ENCODE data around the gene PIH1D1. TPM values are rescaled to one million over a fixed set of nuclear protein-coding genes. Genes with fewer than 3 reads are reported as not detected.

The PIH1D1 gene
- total and polyA plus RNA-seq, 7 experiments from 2014 or later = 62.7 to 183 (median 147) TPM

- Mint-ChIP-seq H3K36me3 (peaks cover 0 to 8% (median 0%) of the 10 kb centered on the region in 5 donors), H3K4me3 (peak overlapping the region in 9 of 10 donors; percentile 54 to 66 (median 62)), H3K27ac (peak overlapping the region in 1 of 9 donors; percentile 9), H3K27me3 (peaks cover 79 to 92% (median 87%) of the 10 kb centered on the region in 5 donors), H3K9me3 (peaks cover 0 to 6% (median 0%) of the 10 kb centered on the region in 11 donors), H3K4me1 (peaks cover 42 to 70% (median 55%) of the 10 kb centered on the region in 7 donors)
- no peak for DNase-seq
- ChIA-PET CTCF (interaction anchor here (1.0 kb wide), 1 partner anchor 11 kb away, joined by 3 read pairs; no protein-coding TSS in a partner anchor), POLR2A (interaction anchor here (1.6 kb wide), 1 partner anchor 10 kb away, joined by 4 read pairs; no protein-coding TSS in a partner anchor)
- H3K36me3 ChIP-seq (ENCODE audit: control insufficient read depth in 2 of 3, insufficient read depth in 3 of 3, low read length in 3 of 3) = no peaks in the 10 kb centered on the region
- no peak overlapping the region for H3K27ac ChIP-seq (ENCODE audit: low read depth, low read length)
- intact Hi-C loops (cut with micrococcal nuclease) = no loop called here
- no peak for ATAC-seq
- H3K4me3 ChIP-seq (ENCODE audit: low read length) = peak overlapping the region; percentile 27
- no peaks in the 10 kb centered on the region for H3K9me3 ChIP-seq (ENCODE audit: control insufficient read depth in 2 of 3, low read length in 3 of 3)
- peaks cover 13 to 55% of the 10 kb centered on the region in 2 donors for H3K27me3 ChIP-seq (ENCODE audit: control insufficient read depth in 2 of 2, insufficient read depth in 2 of 2, low read length in 2 of 2)
- H3K4me1 ChIP-seq (ENCODE audit: control insufficient read depth in 2 of 2, insufficient read depth in 2 of 2, low read length in 2 of 2) = peaks cover 20 to 35% of the 10 kb centered on the region in 2 donors
These were observed 23.6 kb downstream of the PIH1D1 start for GRCh38 chr19:49427855-49428546.

DNA sequence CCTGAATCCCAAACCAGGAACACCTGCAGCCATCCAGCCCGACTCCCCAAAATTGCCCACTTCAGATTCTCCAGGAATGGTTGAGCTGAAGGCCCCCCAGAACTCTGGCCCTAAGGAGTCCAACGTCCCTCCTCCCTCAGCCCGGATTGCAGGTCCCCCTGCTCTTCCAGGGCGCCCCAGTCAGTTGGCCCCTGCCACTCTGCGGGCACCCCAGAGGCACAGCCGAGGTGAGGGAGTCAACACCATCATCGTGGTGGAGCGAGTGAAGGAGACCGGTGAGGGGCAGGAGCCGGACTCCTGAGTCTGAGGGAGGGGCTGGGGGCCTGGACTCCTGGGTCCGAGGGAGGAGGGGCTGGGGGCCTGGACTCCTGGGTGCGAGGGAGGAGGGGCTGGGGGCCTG, 24.3 kb downstream of the PIH1D1 start:
- POLR2A ChIA-PET = interaction anchor here (1.6 kb wide), 1 partner anchor 9 kb away, joined by 4 read pairs; no protein-coding TSS in a partner anchor
- H3K4me3 Mint-ChIP-seq = peak overlapping the region in 7 of 10 donors; percentile 0 to 62 (median 50)
- H3K4me1 ChIP-seq (ENCODE audit: control insufficient read depth in 2 of 2, insufficient read depth in 2 of 2, low read length in 2 of 2) = peaks cover 25 to 35% of the 10 kb centered on the region in 2 donors
- DNase-seq = no peak
- ATAC-seq = no peak
- H3K36me3 ChIP-seq (ENCODE audit: control insufficient read depth in 2 of 3, insufficient read depth in 3 of 3, low read length in 3 of 3) = no peaks in the 10 kb centered on the region
- H3K9me3 ChIP-seq (ENCODE audit: control insufficient read depth in 2 of 3, low read length in 3 of 3) = no peaks in the 10 kb centered on the region
- peaks cover 15 to 52% of the 10 kb centered on the region in 2 donors for H3K27me3 ChIP-seq (ENCODE audit: control insufficient read depth in 2 of 2, insufficient read depth in 2 of 2, low read length in 2 of 2)
- H3K4me1 Mint-ChIP-seq = peaks cover 43 to 74% (median 59%) of the 10 kb centered on the region in 7 donors
- H3K27me3 Mint-ChIP-seq = peaks cover 78 to 90% (median 89%) of the 10 kb centered on the region in 5 donors
- H3K27ac ChIP-seq (ENCODE audit: low read depth, low read length) = no peak overlapping the region
- intact Hi-C loops (cut with micrococcal nuclease) = no loop called here
- H3K27ac Mint-ChIP-seq = peak overlapping the region in 1 of 9 donors; percentile 81
- CTCF ChIA-PET = interaction anchor here (0.5 to 1.0 kb wide), 2 partner anchors 10 to 899 kb away, joined by 3 read pairs; no protein-coding TSS in a partner anchor
- peaks cover 0 to 8% (median 0%) of the 10 kb centered on the region in 5 donors for H3K36me3 Mint-ChIP-seq
- H3K9me3 Mint-ChIP-seq = peaks cover 0 to 7% (median 0%) of the 10 kb centered on the region in 11 donors
- no peak overlapping the region for H3K4me3 ChIP-seq (ENCODE audit: low read length)

DNA sequence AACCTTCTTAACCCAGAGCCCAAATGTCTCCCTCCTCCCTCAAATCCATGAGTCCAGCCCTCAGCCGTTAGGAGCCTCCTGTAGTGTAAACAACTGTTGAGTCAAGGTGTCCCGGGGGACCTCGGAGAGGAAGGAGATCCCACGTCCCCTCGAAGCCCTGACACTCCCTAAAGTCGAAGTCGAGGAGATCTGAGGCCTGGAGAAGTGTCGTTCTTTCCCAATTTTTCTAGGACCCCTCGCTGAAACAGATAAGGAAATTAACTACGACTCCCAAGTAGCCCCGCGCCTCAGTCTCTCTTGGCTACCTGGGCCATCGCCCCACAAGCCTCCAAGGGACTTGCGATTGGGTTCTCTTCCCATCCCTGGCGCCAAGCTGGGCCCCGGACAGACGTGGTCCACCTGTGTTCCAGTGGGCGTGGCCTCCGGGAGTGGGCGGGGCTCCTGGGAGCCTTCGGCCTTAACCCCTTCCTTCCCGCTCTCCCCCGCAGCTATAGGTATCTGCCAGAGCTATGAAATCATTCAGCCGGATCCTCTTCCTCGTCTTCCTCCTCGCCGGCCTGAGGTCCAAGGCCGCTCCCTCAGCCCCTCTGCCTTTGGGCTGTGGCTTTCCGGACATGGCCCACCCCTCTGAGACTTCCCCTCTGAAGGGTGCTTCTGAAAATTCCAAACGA, 25.6 kb downstream of the PIH1D1 start:
- intact Hi-C loops (cut with micrococcal nuclease) = loop anchor here in 1 of 2 donors (2.0 kb wide), 1 partner anchor 17 kb away; no protein-coding TSS in a partner anchor
- Histone ChIP-seq H3K9me3 (ENCODE audit: control insufficient read depth in 2 of 3, low read length in 3 of 3) (no peaks in the 10 kb centered on the region), H3K4me3 (ENCODE audit: low read length) (no peak overlapping the region), H3K27ac (ENCODE audit: low read depth, low read length) (no peak overlapping the region), H3K36me3 (ENCODE audit: control insufficient read depth in 2 of 3, insufficient read depth in 3 of 3, low read length in 3 of 3) (no peaks in the 10 kb centered on the region), H3K27me3 (ENCODE audit: control insufficient read depth in 2 of 2, insufficient read depth in 2 of 2, low read length in 2 of 2) (peaks cover 24 to 48% of the 10 kb centered on the region in 2 donors), H3K4me1 (ENCODE audit: control insufficient read depth in 2 of 2, insufficient read depth in 2 of 2, low read length in 2 of 2) (peaks cover 31 to 38% of the 10 kb centered on the region in 2 donors)
- H3K36me3 Mint-ChIP-seq = peaks cover 0 to 13% (median 0%) of the 10 kb centered on the region in 5 donors
- peaks cover 0 to 7% (median 0%) of the 10 kb centered on the region in 11 donors for H3K9me3 Mint-ChIP-seq
- peak in 1 of 9 donors; percentile 46 for DNase-seq
- ChIA-PET CTCF (no interaction called here), POLR2A (interaction anchor here (1.0 to 1.6 kb wide), 2 partner anchors 8 to 62 kb away, joined by 3 to 4 read pairs; no protein-coding TSS in a partner anchor)
- H3K4me3 Mint-ChIP-seq = peak overlapping the region in 3 of 10 donors; percentile 13 to 60 (median 52)
- peak overlapping the region in 1 of 9 donors; percentile 64 for H3K27ac Mint-ChIP-seq
- no peak for ATAC-seq
- peaks cover 53 to 81% (median 64%) of the 10 kb centered on the region in 7 donors for H3K4me1 Mint-ChIP-seq
- peaks cover 82 to 94% (median 91%) of the 10 kb centered on the region in 5 donors for H3K27me3 Mint-ChIP-seq

DNA sequence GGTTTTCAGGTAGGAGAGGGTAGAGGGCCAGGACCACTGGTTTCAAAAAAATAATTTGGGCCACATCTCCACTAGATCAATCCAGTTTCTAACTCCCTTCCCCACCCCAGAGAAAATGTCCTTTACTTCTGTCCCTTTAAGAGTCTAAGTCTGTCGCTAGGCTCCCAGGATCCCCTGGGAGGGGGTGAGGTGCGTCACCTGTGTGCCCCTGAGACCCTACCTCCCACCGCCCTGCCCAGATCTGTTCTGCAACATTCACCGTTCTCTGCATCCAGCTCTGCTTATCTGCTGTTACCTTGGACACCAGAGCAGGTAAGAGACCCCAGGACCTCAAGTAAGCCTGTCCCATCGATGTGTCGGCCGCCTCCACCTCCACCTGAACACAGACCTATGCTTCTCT, 26.4 kb downstream of the PIH1D1 start, which contains the start of gene GFY:
Gene GFY (plus strand): TSS at position 211 of the 400 bp plus-strand sequence. CDS start 1,043 bp downstream, outside the sequence.
- Histone ChIP-seq H3K27me3 (ENCODE audit: control insufficient read depth in 2 of 2, insufficient read depth in 2 of 2, low read length in 2 of 2) (peaks cover 26 to 48% of the 10 kb centered on the region in 2 donors), H3K9me3 (ENCODE audit: control insufficient read depth in 2 of 3, low read length in 3 of 3) (no peaks in the 10 kb centered on the region), H3K36me3 (ENCODE audit: control insufficient read depth in 2 of 3, insufficient read depth in 3 of 3, low read length in 3 of 3) (no peaks in the 10 kb centered on the region), H3K4me1 (ENCODE audit: control insufficient read depth in 2 of 2, insufficient read depth in 2 of 2, low read length in 2 of 2) (peaks cover 34 to 38% of the 10 kb centered on the region in 2 donors), H3K27ac (ENCODE audit: low read depth, low read length) (no peak within 1 kb of the TSS), H3K4me3 (ENCODE audit: low read length) (no peak within 1 kb of the TSS)
- ATAC-seq (no peak), DNase-seq (no peak)
- peak within 1 kb of the TSS in 1 of 9 donors; percentile 64 for H3K27ac Mint-ChIP-seq
- H3K4me3 Mint-ChIP-seq = peak within 1 kb of the TSS in 5 of 10 donors; percentile 54 to 96 (median 79)
- H3K36me3 Mint-ChIP-seq = peaks cover 0 to 13% (median 0%) of the 10 kb centered on the region in 5 donors
- ChIA-PET POLR2A (interaction anchor here (1.0 to 1.4 kb wide), 3 partner anchors 28 to 63 kb away, joined by 3 to 5 read pairs (median 3); partner anchors contain the start of gene ALDH16A1), CTCF (interaction anchor here (0.7 to 1.7 kb wide), 4 partner anchors 14 to 51 kb away, joined by 3 to 5 read pairs (median 4); no protein-coding TSS in a partner anchor)
- H3K27me3 Mint-ChIP-seq = peaks cover 83 to 94% (median 91%) of the 10 kb centered on the region in 5 donors
- peaks cover 0 to 7% (median 0%) of the 10 kb centered on the region in 11 donors for H3K9me3 Mint-ChIP-seq
- H3K4me1 Mint-ChIP-seq = peaks cover 53 to 76% (median 63%) of the 10 kb centered on the region in 7 donors
- intact Hi-C loops (cut with micrococcal nuclease) = loop anchor here in 1 of 2 donors (2.0 kb wide), 1 partner anchor 16 kb away; no protein-coding TSS in a partner anchor

DNA sequence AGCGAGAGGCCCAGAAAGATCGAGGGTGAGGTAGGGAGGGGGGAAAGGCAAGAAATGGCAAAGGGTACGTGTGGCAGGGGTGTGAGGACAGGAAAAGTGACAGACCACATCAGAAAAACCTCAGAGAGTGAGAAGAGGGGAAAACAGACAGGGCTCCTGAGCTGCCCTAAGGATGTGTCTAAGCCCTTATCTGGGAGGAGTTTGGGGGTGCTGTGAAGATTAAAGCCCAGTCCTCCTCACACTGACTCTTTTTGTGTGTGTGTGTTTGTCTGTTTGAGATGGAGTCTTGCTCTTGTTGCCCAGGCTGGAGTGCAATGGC, 27.7 kb downstream of the PIH1D1 start:
- ATAC-seq (peak; percentile 58), DNase-seq (peak in 2 of 9 donors; percentile 40 to 42)
- H3K36me3 Mint-ChIP-seq = peaks cover 0 to 13% (median 0%) of the 10 kb centered on the region in 5 donors
- Histone ChIP-seq H3K4me3 (ENCODE audit: low read length) (peak overlapping the region; percentile 1), H3K9me3 (ENCODE audit: control insufficient read depth in 2 of 3, low read length in 3 of 3) (no peaks in the 10 kb centered on the region), H3K4me1 (ENCODE audit: control insufficient read depth in 2 of 2, insufficient read depth in 2 of 2, low read length in 2 of 2) (peaks cover 34 to 38% of the 10 kb centered on the region in 2 donors), H3K27ac (ENCODE audit: low read depth, low read length) (no peak overlapping the region), H3K36me3 (ENCODE audit: control insufficient read depth in 2 of 3, insufficient read depth in 3 of 3, low read length in 3 of 3) (no peaks in the 10 kb centered on the region), H3K27me3 (ENCODE audit: control insufficient read depth in 2 of 2, insufficient read depth in 2 of 2, low read length in 2 of 2) (peaks cover 30 to 48% of the 10 kb centered on the region in 2 donors)
- peak overlapping the region; percentile 48 to 96 (median 78) for H3K4me3 Mint-ChIP-seq
- intact Hi-C loops (cut with micrococcal nuclease) = loop anchor here (1.0 to 2.0 kb wide), 3 partner anchors 15 to 19 kb away; no protein-coding TSS in a partner anchor
- CTCF ChIA-PET = interaction anchor here (0.6 to 1.7 kb wide), 3 partner anchors 13 to 57 kb away, joined by 3 to 5 read pairs (median 3); no protein-coding TSS in a partner anchor
- H3K27me3 Mint-ChIP-seq = peaks cover 87 to 97% (median 93%) of the 10 kb centered on the region in 5 donors
- H3K27ac Mint-ChIP-seq = peak overlapping the region in 3 of 9 donors; percentile 5 to 20 (median 9)
- H3K9me3 Mint-ChIP-seq = peaks cover 0 to 8% (median 0%) of the 10 kb centered on the region in 11 donors
- peaks cover 55 to 72% (median 67%) of the 10 kb centered on the region in 7 donors for H3K4me1 Mint-ChIP-seq
- POLR2A ChIA-PET = interaction anchor here (0.8 to 2.7 kb wide), 4 partner anchors 9 to 52 kb away, joined by 3 to 8 read pairs (median 4); no protein-coding TSS in a partner anchor
